HG02678 (cell line): Measurements from ENCODE around the gene SKAP1.
"Not testable (repeated sequence)": the region's sequence is repeated elsewhere in the genome, so short reads cannot be mapped to it uniquely, and the experiment has no call there.

ENCODE experiments used
- ATAC-seq: cut with Tn5 transposase; IDR thresholded peaks from one replicate; pipeline ENCODE4 v1.9.1; 2021; ENCODE audit warnings: mild to moderate bottlenecking, moderate library complexity; ENCODE audit not compliant: unreplicated experiment

Gene SKAP1

DNA sequence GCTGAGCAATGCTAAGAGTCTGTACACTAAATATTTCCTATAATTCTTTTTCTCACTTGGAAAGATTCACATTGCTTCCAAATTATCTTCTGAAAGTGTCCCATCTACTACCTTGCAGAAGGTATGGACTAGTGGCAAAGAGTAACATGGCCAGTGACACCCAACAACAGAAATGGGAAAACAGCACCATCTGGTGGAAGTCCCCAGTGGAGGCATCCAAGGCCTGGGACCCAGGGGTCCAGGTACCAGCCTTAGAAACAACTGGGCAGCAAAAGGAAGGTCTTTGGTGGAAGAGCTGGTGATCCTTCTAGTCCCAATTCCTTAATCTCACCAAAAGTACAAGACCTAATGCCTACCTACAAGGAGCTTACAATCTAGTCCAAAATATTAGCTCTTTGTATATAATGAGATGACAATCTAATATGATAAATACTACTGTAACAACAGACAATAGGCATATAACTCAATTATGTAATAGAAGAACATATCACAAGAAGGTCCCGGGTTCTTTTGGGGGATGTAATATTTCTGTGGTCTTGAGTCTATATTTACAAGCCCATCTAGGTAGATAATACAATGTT, 55.3 kb downstream of the SKAP1 start:
- ATAC-seq: no peak

DNA sequence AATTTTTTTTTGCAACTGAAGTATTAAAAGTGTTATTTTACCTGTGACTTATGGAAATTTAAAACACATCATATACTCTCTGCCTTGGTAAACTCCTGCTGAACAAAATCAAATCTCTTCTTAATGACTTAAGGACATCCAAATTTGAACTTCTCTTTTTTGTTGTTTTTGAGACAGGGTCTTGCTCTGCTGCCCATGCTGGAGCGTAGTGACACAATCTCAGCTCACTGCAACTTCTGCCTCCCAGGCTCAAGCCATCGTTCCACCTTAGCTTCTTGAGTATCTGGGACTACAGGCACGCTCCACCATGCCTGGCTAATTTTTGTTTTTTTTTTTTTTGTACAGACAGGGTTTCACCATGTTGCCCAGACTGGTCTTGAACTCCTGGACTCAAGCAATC, 56.1 kb downstream of the SKAP1 start:
- no peak for ATAC-seq

DNA sequence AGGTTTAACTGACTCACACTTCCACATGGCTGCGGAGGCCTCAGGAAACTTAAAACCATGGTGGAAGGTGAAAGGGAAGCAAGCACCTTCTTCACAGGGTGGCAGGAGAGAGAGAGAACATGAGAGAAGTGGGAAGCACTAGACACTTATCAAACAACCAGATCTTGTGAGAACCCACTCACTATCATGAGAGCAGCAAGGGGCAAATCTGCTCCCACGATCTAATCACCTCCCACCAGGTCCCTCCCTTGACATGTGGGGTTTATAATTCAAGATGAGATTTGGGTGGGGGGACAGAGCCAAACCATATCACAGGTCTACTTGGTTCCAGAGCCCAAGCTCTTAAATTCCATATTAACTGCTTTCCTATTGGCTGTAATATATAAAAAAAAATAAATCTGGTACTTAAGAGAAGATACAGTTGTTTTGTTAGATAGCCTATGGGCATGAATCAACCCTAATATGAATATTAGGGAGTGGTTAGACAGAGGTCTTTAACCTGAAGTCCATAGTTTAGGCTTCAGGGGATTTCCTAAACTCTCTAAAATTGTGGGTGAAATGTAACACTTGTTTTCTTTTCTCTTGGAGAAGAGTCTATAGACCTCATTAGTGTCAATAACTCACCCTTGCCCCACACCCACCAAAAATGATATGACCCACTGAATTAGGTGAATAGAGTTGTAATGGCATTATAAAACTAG, 56.7 kb downstream of the SKAP1 start:
- ATAC-seq: no peak

DNA sequence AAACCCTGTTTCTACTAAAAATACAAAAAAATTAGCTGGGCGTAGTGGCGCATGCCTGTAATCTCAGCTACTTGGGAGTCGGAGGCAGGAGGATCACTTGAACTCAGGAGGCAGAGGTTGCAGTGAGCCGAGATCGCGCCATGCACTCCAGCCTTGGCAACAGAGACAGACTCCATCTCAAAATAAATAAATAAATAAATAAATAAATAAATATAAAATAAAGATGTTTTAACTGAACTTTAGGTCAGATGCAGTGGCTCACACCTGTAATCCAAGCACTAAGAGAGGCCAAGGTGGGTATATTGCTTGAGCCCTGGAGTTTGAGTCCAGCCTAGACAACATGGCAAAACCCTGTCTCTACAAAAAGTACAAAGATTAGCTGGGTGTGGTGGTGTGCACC, 61.0 kb downstream of the SKAP1 start:
- not testable (repeated sequence) for ATAC-seq

DNA sequence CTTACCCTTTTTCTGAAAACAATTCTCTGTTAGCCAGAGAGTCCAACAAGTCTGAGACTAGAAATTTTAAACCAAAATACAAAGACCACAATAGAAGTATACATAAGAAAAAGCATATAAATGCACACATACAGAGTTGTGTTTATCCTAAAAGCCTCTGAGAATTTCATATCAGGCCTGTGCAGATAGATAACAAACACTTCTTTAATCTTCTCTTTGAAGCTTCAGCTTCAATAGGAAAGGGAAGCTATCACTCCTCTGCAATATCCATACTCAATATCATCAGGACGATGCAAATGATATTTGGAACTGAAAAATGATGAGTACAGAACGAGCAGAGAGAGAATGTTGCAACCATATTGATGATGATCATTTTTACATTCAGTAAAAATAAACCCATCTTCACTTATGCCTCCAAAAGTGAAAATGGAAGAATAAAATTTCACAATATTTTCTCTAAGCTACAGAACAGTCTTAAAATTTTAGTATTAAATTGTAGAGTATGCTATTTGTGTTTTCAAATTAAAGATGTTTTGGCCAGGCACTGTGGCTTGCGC, 61.6 kb downstream of the SKAP1 start:
- ATAC-seq: no peak

DNA sequence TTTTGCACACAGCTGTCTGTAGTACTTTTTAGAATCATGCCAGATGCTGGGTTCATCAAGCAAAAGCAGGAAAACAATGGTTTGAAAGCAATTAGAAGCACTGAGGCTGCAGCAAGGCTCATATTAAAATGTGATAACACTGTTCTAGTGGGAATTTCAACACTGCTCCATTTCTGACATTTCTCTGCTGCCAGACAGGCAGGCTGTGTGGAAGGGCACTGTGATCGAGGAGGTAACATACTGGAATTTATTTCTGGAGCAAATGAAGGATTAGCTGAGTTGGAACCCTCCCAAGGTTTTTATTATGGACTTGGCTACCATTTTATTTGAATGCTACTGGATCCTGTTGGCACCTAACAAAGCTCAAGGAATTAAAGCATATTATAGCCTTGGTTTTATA, 66.9 kb downstream of the SKAP1 start:
- ATAC-seq: no peak

DNA sequence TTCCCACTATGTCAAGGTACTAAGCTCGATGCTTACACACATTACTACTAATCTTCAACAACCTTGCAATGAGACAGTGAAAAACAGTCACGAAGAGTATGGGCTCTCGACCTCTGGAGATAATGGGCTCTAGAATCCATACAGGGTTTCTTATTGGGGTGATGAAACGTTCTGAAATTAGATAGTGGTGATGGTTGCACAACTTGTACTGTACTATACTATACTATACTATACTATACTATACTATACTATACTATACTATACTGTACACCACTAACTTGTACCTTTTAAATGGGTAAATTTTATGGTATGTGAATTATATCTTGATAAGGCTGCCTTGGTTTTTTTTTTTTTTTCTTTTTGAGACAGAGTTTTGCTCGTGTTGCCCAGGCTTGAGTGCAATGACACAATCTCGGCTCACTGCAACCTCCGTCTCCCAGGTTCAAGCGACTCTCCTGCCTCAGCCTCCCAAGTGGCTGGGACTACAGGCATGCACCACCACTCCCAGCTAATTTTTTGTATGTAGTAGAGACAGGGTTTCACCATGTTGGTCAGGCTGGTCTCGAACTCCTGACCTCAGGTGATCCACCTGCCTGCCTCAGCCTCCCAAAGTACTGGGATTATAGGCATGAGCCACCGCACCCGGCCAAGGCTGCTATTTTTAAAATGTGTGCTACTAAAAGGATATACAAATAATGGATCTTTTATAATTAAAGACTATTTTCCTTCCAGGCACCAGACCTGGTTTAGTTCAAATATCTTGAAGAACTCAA, 69.0 kb downstream of the SKAP1 start:
- ATAC-seq: not testable (repeated sequence)

DNA sequence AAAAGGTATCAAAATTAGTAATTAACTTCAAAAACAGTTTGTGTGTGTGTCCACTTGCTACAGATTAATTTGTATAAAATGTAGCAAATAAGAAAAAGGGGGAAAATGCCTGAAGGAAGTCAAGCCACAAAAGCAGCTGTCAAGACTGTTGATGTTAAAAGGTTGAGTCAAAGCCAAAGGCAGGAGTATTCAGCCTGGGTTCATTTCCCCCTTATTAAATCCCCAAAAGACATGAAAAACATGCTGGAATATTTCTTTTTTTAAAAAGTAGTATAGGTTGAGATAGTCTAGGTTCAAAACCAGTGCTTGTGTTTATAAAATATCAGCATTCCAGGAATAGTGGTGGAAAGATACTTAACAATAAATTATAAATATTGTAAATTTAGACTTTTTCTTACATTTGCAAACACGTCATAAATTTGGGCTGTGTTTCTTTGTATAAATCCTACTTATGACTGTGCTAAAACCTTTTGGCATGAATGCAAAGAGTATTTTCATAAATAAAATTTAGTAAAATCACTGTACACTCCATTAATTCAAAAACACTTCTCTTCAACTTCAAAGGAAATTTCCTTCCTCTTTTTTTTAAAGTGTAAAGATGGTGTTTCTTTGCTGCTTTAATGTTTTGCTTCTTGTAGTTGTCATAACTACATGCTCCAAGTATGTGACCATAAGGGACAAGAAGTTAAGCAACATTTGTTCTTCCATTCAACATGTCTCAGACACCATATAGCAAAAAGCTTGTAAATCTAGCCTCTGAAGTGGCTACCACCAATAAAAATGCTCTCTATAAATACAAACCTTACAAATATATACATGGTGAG, 72.0 kb downstream of the SKAP1 start:
- ATAC-seq: no peak

DNA sequence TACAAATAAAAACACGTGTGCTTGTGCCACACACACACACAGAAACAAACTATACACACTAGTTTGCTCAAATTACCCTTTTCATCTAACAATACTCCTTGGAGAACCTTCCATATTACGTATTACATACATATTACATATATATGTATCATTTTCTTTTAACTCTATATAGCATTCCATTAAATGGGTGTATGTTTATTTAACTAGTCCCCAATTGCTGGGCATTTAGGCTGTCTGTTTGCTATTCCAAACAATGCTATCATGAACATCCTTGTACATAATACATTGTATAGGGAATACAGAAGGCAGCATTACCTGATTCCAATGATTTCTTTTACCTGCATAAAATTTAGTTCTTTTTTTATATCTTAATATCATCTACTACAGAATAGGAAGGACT, 73.1 kb downstream of the SKAP1 start:
- no peak for ATAC-seq

DNA sequence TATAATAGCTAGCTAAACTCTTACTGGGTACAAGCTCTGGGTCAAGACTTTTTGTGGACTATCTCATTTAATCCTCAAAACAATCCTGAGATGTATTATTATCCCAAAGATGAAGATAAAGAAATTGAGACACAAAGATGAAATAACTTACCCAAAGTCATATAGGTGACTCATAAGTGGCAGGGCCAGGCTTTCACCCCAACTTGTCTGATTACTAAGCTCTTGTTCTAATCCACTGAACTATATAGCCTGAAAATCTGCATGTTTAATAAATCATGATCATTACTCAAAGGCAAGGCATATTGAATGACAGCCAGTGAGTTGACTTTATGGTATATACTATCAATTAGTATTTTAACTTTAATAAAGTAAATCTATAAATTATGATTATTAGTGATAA, 77.4 kb downstream of the SKAP1 start:
- no peak for ATAC-seq

DNA sequence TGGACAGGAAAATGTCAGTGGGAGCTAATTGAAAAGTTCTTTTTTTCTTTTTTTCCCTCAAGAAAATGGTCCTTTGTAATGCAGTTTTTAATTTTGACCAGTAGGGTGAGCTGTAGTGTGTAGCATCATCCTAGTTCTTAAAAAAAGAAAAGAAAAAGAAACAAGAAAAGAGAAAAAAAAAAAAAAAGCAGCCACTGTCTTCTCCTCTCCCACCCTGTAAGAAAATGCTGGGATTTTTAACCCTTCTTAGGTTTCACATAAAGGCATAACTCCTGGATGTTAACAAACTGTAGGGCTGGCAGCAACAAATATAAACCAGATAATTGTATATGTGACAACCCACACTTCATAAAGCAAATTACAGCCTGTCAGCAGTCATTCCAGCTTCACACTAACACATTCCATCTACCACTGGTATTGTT, 78.1 kb downstream of the SKAP1 start:
- ATAC-seq: no peak

DNA sequence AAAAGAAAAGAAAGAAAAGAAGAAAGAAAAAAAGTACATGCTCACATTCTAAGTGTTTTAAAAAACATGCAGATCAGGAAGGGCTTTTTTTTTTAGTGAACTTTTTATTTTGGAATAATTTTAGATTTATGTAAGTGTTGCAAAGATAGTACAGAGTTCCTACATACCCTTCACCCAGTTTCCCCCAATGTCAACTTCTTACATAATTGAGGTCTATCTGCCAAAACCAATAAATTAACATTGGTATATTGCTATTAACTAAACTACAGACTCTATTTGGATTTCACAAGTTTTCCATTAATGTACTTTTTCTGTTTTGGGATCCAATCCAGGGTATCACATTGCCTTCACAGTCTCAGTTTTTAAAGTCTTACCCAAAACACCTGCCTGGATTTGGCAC, 81.7 kb downstream of the SKAP1 start:
- ATAC-seq: no peak

DNA sequence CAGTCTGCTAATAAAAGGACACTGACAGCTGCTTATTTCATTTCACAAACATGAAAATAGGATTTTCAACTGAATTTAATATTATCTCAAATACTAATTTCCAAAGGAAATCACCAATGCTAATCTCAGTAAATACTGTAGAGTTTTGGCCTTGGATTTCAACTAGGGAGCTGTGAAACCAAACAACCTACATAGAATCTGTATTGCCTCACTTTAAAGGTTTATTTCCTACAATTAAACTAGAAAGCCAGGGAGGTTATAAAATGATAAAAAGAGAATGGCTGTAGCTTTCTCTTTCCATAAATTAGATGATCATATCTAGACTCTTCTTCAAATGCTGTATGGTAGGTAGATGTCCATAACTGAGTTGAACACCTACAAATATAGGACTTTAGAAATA, 82.8 kb downstream of the SKAP1 start:
- no peak for ATAC-seq

DNA sequence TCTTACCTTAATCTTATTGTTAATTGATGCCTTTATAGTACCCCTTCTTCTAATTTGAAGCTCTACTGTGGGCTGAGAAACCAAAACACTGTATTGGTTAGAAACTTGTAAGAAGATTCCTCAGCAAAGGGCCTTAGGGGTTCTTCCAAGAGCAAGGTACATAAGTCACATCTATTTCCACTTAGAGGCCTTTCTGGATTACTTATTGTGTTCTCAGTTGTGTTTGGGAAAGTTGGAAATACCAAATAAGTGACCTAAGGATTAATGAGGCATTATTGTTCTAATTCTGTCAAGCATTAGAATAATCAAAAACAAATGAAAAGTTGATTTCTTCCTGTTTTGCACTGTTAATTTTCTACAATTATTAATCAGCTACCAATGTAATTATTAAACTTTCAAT, 85.8 kb downstream of the SKAP1 start:
- ATAC-seq: no peak

DNA sequence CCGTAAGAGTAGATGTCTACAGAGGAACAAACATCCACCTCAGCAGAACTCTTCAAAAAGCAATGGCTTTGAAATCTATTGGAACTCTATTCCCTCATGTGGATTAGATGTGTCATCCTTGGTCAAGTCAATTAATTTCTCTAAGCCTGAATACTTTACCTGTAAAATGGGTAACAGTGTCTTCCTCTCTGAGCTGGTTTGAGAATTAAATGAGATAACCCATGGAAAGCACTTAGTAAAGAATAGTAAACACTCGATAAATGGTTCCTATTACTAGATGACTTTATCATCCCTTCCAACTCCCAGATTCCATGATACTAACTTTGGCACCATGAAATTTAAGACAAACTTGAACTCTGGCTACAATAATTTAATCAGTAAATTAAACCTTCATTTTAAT, 89.1 kb downstream of the SKAP1 start:
- no peak for ATAC-seq

DNA sequence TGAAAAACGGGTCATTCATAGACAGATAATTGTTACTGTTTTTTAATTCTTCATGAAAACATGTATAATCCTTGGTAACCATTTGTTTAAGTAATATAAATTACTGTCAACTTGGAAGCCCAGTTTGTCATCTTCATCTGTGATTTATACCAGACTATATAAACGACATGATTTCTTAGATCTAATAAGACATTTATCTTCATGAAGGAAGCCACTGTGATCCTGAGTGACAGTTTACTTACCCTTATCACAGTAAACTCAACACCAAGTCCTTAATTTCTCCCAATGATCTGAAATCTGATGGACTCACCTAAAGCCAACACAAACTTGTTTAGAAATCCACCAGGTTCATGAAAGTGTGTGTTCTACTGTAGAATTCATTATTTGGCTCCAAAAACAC, 91.3 kb downstream of the SKAP1 start:
- no peak for ATAC-seq

DNA sequence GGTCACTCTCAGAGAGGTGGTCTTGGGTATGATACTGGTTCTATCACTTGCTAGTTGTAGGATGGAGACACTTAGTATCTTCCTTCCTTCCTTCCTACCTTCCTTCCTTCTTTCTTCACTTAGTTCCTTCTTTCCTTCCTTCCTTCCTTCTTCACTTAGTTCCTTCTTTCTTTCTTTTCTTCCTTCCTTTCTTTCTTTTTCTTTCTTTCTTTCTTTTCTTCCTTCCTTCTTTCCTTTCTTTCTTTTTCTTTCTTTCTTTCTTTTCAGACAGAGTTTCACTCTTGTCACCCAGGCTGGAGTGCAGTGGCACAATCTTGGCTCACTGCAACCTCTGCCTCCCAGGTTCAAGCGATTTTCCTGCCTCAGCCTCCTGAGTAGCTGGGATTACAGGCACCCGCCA, 92.1 kb downstream of the SKAP1 start:
- not testable (repeated sequence) for ATAC-seq

DNA sequence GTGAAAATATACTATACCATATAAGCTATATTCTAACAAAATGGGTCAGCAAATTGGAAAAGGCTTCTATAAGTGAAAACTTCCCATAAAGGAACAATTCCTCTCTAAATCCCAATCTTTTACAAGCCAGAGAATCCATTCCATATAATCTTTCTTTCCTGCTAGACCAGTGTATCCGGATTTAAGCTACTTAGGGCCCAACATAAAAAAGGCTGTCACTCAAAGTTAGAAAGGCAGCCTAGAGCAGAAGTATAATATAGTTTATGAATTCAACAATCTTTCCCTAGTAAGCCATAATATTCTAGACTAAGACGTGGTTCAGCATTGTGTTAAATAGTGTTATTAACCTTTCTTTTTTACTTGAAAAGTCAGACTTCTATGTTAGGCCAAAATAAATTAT, 93.0 kb downstream of the SKAP1 start:
- ATAC-seq: no peak

DNA sequence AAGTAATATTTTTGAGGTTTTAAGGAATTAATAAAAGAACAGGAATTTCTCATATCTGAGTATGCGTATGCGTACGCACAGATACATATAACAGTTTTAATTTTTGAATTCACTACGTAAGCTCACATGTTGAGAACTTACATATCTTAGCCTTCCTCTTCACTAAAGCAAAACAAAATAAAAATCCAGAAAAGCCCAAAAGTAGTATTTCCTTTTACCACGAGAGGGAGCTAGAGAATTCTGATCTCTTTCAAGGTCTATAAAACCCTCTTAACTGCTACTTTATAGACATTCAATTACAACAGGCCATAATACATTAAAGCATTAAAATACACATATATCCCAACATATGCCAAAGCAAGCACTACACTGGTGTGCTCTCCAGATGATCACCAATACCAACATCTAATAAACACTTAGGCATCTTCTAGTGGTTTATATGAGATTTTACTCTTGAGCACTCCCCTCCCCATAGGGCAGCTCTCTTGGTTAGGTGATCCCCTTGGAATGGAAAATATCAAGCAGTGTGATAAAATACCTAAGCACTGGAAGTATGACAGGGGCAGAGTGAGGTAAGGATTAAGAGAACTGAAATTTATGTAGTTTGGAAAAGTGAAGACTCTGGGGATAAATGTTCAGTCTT, 94.0 kb downstream of the SKAP1 start:
- no peak for ATAC-seq

DNA sequence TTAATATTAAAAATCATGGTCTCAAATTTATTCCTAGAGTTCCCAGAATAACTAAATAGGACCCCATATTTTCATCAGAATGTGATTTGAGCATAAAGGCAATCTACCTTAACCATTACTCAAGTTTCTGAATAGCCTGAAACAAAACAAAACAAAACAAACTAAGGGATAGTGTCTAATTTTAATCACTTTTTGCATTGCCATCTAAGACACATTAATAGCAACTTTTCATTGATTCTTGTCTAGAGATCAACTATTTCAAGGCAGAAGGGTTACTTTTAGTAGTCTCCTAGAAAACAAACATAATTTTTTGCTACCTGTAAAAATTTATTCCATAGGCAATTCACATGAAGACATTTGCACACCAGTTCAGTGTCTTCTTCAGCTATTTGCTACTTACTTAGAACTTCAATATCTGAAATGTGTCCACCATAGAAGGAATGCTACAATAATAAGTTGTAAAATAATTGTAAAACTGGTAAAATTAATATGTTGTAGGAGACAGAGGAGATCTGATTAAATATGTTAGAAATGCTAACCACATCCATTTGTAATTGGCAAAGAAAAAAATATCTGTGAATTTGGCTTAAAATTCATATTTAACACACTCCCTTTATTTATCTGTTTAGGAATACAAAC, 94.7 kb downstream of the SKAP1 start:
- no peak for ATAC-seq
